ENCODE measurements around the gene MUC5B. TPM values are rescaled to one million over a fixed set of nuclear protein-coding genes. Genes with fewer than 3 reads are reported as not detected.

MUC5B gene
- total RNA-seq, 1 donor from 2014 or later: not detected

DNA sequence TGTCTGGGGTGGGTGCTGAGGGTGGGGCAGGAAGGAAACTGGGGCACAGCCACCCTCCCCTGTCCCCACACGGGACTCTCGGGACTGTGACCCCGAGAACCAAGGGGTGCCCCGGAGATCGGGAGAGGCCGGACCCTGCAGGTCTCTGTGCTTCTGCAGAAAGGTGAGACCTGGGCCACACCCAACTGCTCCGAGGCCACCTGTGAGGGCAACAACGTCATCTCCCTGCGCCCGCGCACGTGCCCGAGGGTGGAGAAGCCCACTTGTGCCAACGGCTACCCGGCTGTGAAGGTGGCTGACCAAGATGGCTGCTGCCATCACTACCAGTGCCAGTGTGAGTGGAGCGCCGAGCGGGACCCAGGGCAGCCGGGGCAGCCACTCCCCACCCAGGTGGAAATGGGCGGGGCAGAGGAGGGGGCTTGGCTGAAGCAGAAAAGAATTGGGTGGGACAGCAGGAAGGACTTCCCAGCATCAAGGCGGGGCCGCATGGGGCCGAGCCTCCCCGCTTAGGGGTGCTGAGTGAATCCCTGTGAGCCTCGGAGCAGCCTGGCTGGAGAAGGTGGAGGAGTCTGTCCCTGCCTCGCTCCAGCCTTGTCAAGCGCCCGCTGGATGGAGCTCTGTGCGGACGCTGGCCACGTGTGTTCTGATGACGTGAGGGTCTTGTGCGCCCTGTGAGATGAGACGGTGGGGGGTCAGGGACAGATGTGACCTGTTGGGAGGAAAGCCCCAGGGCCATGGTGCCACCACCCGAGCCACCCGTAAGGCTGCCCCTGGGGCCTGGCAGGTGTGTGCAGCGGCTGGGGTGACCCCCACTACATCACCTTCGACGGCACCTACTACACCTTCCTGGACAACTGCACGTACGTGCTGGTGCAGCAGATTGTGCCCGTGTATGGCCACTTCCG lies 29.3 kb upstream of the MUC5B start:
- FAIRE-seq: no peak
- H3K9ac ChIP-seq (ENCODE audit: low read length): no peak overlapping the region
- H3K4me2 ChIP-seq (ENCODE audit: low read length): no peak overlapping the region
- Mint-ChIP-seq H3K27ac (ENCODE audit: unreplicated experiment) (no peak overlapping the region), H3K9me3 (ENCODE audit: unreplicated experiment) (peaks cover 5% of the 10 kb centered on the region), H3K36me3 (ENCODE audit: low read depth, unreplicated experiment) (peaks cover 2% of the 10 kb centered on the region), H3K4me3 (ENCODE audit: unreplicated experiment) (no peak overlapping the region), H3K4me1 (ENCODE audit: low read depth, unreplicated experiment) (no peaks in the 10 kb centered on the region), H3K27me3 (ENCODE audit: low read depth, unreplicated experiment) (peaks cover 8% of the 10 kb centered on the region)
- no peak overlapping the region for H2AFZ ChIP-seq (ENCODE audit: low read depth, low read length)
- no peak overlapping the region for H3K4me3 ChIP-seq (ENCODE audit: insufficient read depth, low read depth, low read length)
- peaks cover 3% of the 10 kb centered on the region for H3K9me3 ChIP-seq (ENCODE audit: insufficient read depth, low read depth, low read length)
- no peaks in the 10 kb centered on the region for H3K79me2 ChIP-seq (ENCODE audit: insufficient read depth, low read length)
- TF ChIP-seq CTCF (IDR thresholded peaks at IDR 0.05; ENCODE audit: insufficient read depth, low read depth, low read length): no peak
- no peak for TF ChIP-seq EZH2 (IDR thresholded peaks at IDR 0.05; ENCODE audit: insufficient read depth, low read length)
- no peak overlapping the region for H3K27ac ChIP-seq (ENCODE audit: low read depth, low read length)
- DNase-seq (ENCODE audit: low read depth): no peak
- H4K20me1 ChIP-seq (ENCODE audit: insufficient read depth, low read length): no peaks in the 10 kb centered on the region
- no peaks in the 10 kb centered on the region for H3K27me3 ChIP-seq (ENCODE audit: insufficient read depth, low read length)
- no peaks in the 10 kb centered on the region for H3K36me3 ChIP-seq (ENCODE audit: insufficient read depth, low read length)
- H3K4me1 ChIP-seq (ENCODE audit: insufficient read depth, low read length): no peaks in the 10 kb centered on the region

DNA sequence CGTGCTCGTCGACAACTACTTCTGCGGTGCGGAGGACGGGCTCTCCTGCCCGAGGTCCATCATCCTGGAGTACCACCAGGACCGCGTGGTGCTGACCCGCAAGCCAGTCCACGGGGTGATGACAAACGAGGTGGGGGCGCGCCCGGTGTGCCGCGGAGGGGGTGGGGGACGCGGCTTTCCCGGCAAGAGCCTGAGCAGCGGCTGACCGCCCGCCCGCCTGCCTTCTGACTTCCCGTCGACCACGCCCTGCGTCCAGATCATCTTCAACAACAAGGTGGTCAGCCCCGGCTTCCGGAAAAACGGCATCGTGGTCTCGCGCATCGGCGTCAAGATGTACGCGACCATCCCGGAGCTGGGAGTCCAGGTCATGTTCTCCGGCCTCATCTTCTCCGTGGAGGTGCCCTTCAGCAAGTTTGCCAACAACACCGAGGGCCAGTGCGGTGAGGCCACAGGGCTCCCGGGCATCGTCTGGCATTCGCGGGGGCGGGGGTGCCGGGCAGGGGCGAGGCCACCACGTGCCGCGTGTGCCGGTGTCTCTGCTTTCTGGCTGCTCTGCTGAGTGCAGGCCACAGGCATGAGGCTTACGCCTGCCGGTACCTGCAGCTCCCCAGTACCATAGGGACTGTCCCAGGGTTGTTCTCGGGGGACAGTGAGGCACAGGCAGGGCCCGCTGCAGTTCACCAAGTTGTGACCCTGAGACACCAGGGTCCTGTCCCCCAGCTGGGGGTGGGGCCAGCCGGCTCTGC lies 28.5 kb upstream of the MUC5B start:
- H3K36me3 Mint-ChIP-seq (ENCODE audit: low read depth, unreplicated experiment): peaks cover 2% of the 10 kb centered on the region

More for the DNA sequence above, 28.5 kb upstream of the MUC5B start:
- Histone ChIP-seq H3K36me3 (ENCODE audit: insufficient read depth, low read length) (no peaks in the 10 kb centered on the region), H3K79me2 (ENCODE audit: insufficient read depth, low read length) (no peaks in the 10 kb centered on the region), H3K27ac (ENCODE audit: low read depth, low read length) (no peak overlapping the region), H3K4me1 (ENCODE audit: insufficient read depth, low read length) (no peaks in the 10 kb centered on the region), H3K27me3 (ENCODE audit: insufficient read depth, low read length) (no peaks in the 10 kb centered on the region), H4K20me1 (ENCODE audit: insufficient read depth, low read length) (no peaks in the 10 kb centered on the region), H2AFZ (ENCODE audit: low read depth, low read length) (no peak overlapping the region), H3K4me2 (ENCODE audit: low read length) (no peak overlapping the region), H3K9ac (ENCODE audit: low read length) (no peak overlapping the region), H3K4me3 (ENCODE audit: insufficient read depth, low read depth, low read length) (no peak overlapping the region), H3K9me3 (ENCODE audit: insufficient read depth, low read depth, low read length) (peaks cover 3% of the 10 kb centered on the region)
- DNase-seq (ENCODE audit: low read depth) (no peak), FAIRE-seq (no peak)
- no peak overlapping the region for H3K4me3 Mint-ChIP-seq (ENCODE audit: unreplicated experiment)
- H3K27me3 Mint-ChIP-seq (ENCODE audit: low read depth, unreplicated experiment): peaks cover 8% of the 10 kb centered on the region
- peaks cover 5% of the 10 kb centered on the region for H3K9me3 Mint-ChIP-seq (ENCODE audit: unreplicated experiment)
- no peak overlapping the region for H3K27ac Mint-ChIP-seq (ENCODE audit: unreplicated experiment)
- no peaks in the 10 kb centered on the region for H3K4me1 Mint-ChIP-seq (ENCODE audit: low read depth, unreplicated experiment)
- no peak for TF ChIP-seq EZH2 (IDR thresholded peaks at IDR 0.05; ENCODE audit: insufficient read depth, low read length)
- TF ChIP-seq CTCF (IDR thresholded peaks at IDR 0.05; ENCODE audit: insufficient read depth, low read depth, low read length): no peak

Measured in astrocyte (in vitro differentiated cells and primary cell).